Measurements from ENCODE around the gene TMEM38B. TPM values are rescaled to one million over a fixed set of nuclear protein-coding genes. Genes with fewer than 3 reads are reported as not detected.

Gene TMEM38B
- total RNA-seq, 1 experiment from 2014 or later, result 13.9 TPM

Other genes with a start within 250 kb of the TMEM38B start
- gene FSD1L, start 246.5 kb upstream of the TMEM38B start, total RNA-seq (2014; rRNA removed; shearing (Covaris generic)), result 1.8 and 2.7 TPM in 2 replicates
- gene FKTN, start 136.4 kb upstream of the TMEM38B start, total RNA-seq (2014; rRNA removed; shearing (Covaris generic)), result 10.4 and 10.5 TPM in 2 replicates
- 0.57 TPM in 1 of 2 replicates, not detected in the other for gene TAL2, start 32.1 kb upstream of the TMEM38B start, total RNA-seq (2014; rRNA removed; shearing (Covaris generic))

Measured in HT1080 (cell line).